Mesenchymal stem cell (in vitro differentiated cells and primary cell): Measurements from ENCODE around the gene CDKN2A.

Source experiments
- DNase-seq: peaks from one replicate; pipeline ENCODE4 v3.0.0-alpha.2; 2013
- H2AFZ ChIP-seq: one replicate; pipeline ENCODE4 v1.6.1; 2013; ENCODE audit warnings: low read depth, mild to moderate bottlenecking, control low read depth, inconsistent platforms, low read length, moderate library complexity
- H2AK5ac ChIP-seq: 2 replicates; pipeline ENCODE4 v1.6.1; 2013; ENCODE audit warnings: low read length, moderate library complexity, mild to moderate bottlenecking, inconsistent platforms; ENCODE audit not compliant: severe bottlenecking
- H2BK120ac ChIP-seq: one replicate; pipeline ENCODE4 v1.6.1; 2013; ENCODE audit warnings: low read depth, mild to moderate bottlenecking, inconsistent platforms, low read length, moderate library complexity
- H2BK12ac ChIP-seq, 2 experiments: one replicate each; pipeline ENCODE4 v1.6.1; 2013; ENCODE audit warnings: inconsistent platforms in 2 of 2, low read length in 2 of 2, mild to moderate bottlenecking in 2 of 2, moderate library complexity in 2 of 2, control low read depth in 1 of 2
- H2BK15ac ChIP-seq: one replicate; pipeline ENCODE4 v1.6.1; 2013; ENCODE audit warnings: mild to moderate bottlenecking, low read depth, inconsistent platforms; ENCODE audit not compliant: poor library complexity, severe bottlenecking
- H2BK5ac ChIP-seq: 2 replicates; pipeline ENCODE4 v1.6.1; 2013; ENCODE audit warnings: low read depth, mild to moderate bottlenecking, low read length, control low read depth, inconsistent platforms; ENCODE audit not compliant: poor library complexity, severe bottlenecking
- H3K14ac ChIP-seq, 2 experiments: one replicate each; pipeline ENCODE4 v1.6.1; 2013; ENCODE audit warnings: inconsistent platforms in 2 of 2, low read length in 2 of 2, control low read depth in 1 of 2, mild to moderate bottlenecking in 1 of 2, moderate library complexity in 1 of 2
- H3K18ac ChIP-seq, 2 experiments: one replicate each; pipeline ENCODE4 v1.6.1; 2013; ENCODE audit warnings: inconsistent platforms in 2 of 2, low read length in 2 of 2, control low read depth in 1 of 2, low read depth in 1 of 2, mild to moderate bottlenecking in 1 of 2
- H3K23ac ChIP-seq, 2 experiments: one replicate each; pipeline ENCODE4 v1.6.1; 2013; ENCODE audit warnings: inconsistent platforms in 2 of 2, low read length in 2 of 2, mild to moderate bottlenecking in 2 of 2, moderate library complexity in 2 of 2, control low read depth in 1 of 2
- H3K27ac ChIP-seq: 2 replicates; pipeline ENCODE4 v1.5.1; 2013; ENCODE audit warnings: mild to moderate bottlenecking, moderate library complexity, low read length, control low read depth, inconsistent platforms; ENCODE audit not compliant: poor library complexity, severe bottlenecking
- H3K27me3 ChIP-seq, 2 experiments: 2 replicates each; pipeline versions ENCODE4 v1.6.1 to v1.7.0; 2013; ENCODE audit warnings: low read length in 2 of 2, mild to moderate bottlenecking in 2 of 2, moderate library complexity in 2 of 2, control low read depth in 1 of 2, inconsistent platforms in 1 of 2; ENCODE audit not compliant: control insufficient read depth in 1 of 2, insufficient read depth in 1 of 2
- H3K36me3 ChIP-seq, 2 experiments: 2 replicates each; pipeline versions ENCODE4 v1.6.1 to v1.7.0; 2013; ENCODE audit warnings: low read length in 2 of 2, control low read depth in 1 of 2, inconsistent platforms in 1 of 2, low read depth in 1 of 2, mild to moderate bottlenecking in 1 of 2; ENCODE audit not compliant: insufficient read depth in 2 of 2, control insufficient read depth in 1 of 2
- H3K4ac ChIP-seq, 2 experiments: one replicate each; pipeline ENCODE4 v1.6.1; 2013; ENCODE audit warnings: inconsistent platforms in 2 of 2, low read length in 2 of 2, mild to moderate bottlenecking in 2 of 2, moderate library complexity in 2 of 2, control low read depth in 1 of 2, low read depth in 1 of 2
- H3K4me1 ChIP-seq: 2 replicates; pipeline ENCODE4 v1.6.1; 2013; ENCODE audit warnings: low read depth, low read length, control low read depth; ENCODE audit not compliant: control insufficient read depth, insufficient read depth
- H3K4me2 ChIP-seq: 2 replicates; pipeline ENCODE4 v1.6.1; 2013; ENCODE audit warnings: low read length, mild to moderate bottlenecking, inconsistent platforms; ENCODE audit not compliant: poor library complexity, severe bottlenecking
- H3K4me3 ChIP-seq, 2 experiments: 2 replicates each; pipeline versions ENCODE4 v1.5.1 to v1.7.0; 2013; ENCODE audit warnings: low read length in 2 of 2, mild to moderate bottlenecking in 2 of 2, control low read depth in 1 of 2, low read depth in 1 of 2; ENCODE audit not compliant: insufficient read depth in 1 of 2
- H3K79me1 ChIP-seq: replicated peaks from 2 replicates; pipeline ENCODE4 v1.6.1; 2013; ENCODE audit warnings: mild to moderate bottlenecking, control low read depth, low read length, inconsistent platforms; ENCODE audit not compliant: poor library complexity, severe bottlenecking
- H3K9ac ChIP-seq: 2 replicates; pipeline ENCODE4 v1.7.0; 2013; ENCODE audit warnings: mild to moderate bottlenecking, low read length, moderate library complexity
- H3K9me3 ChIP-seq: 2 replicates; pipeline ENCODE4 v1.7.0; 2013; ENCODE audit warnings: mild to moderate bottlenecking, low read length; ENCODE audit not compliant: control insufficient read depth
- H4K8ac ChIP-seq: one replicate; pipeline ENCODE4 v1.6.1; 2013; ENCODE audit warnings: inconsistent platforms, mild to moderate bottlenecking, low read length, moderate library complexity
- H4K91ac ChIP-seq: one replicate; pipeline ENCODE4 v1.6.1; 2013; ENCODE audit warnings: mild to moderate bottlenecking, low read length, inconsistent platforms
- WGBS: methylation state at CpG from one replicate; pipeline ENCODE4 v1.1.7; 2013; ENCODE audit warnings: mixed read lengths; 5-methylcytosine and 5-hydroxymethylcytosine counted together

CDKN2A gene

GRCh38 chr9:21985964-21986667 lies 8.1 kb downstream of the CDKN2A start:
- no peak overlapping the region for H2AK5ac ChIP-seq
- H4K8ac ChIP-seq: no peak overlapping the region
- H3K4ac ChIP-seq: no peak overlapping the region
- no peak overlapping the region for H4K91ac ChIP-seq
- no peak overlapping the region for H3K4me3 ChIP-seq
- no peak overlapping the region for H3K18ac ChIP-seq
- H3K27me3 ChIP-seq: no peaks in the 10 kb centered on the region
- peaks cover 9% of the 10 kb centered on the region for H3K79me1 ChIP-seq
- peak overlapping the region; percentile 94 for H3K9ac ChIP-seq
- H3K27ac ChIP-seq: no peak overlapping the region
- no peaks in the 10 kb centered on the region for H3K9me3 ChIP-seq
- 67% methylated on average over 2 of the region's 5 CpGs for WGBS
- H2AFZ ChIP-seq: no peak overlapping the region
- no peak for DNase-seq
- H3K4me1 ChIP-seq: peaks cover 9% of the 10 kb centered on the region
- no peak overlapping the region for H3K23ac ChIP-seq
- no peak overlapping the region for H2BK12ac ChIP-seq
- no peak overlapping the region for H3K4me2 ChIP-seq
- H3K36me3 ChIP-seq: peaks cover 0 to 5% of the 10 kb centered on the region in 2 experiments
- no peak overlapping the region for H2BK120ac ChIP-seq
- H3K14ac ChIP-seq: no peak overlapping the region
- H2BK15ac ChIP-seq: no peak overlapping the region
- no peak overlapping the region for H2BK5ac ChIP-seq

- Histone ChIP-seq H3K27ac (no peak overlapping the region), H3K9me3 (no peaks in the 10 kb centered on the region), H3K14ac (no peak overlapping the region), H4K91ac (no peak overlapping the region), H3K4me3 (no peak overlapping the region), H2BK5ac (no peak overlapping the region), H4K8ac (no peak overlapping the region), H2AK5ac (no peak overlapping the region), H3K4ac (no peak overlapping the region), H3K18ac (no peak overlapping the region), H2BK120ac (no peak overlapping the region), H3K23ac (no peak overlapping the region), H3K27me3 (peaks cover 0 to 9% of the 10 kb centered on the region in 2 experiments), H2AFZ (no peak overlapping the region), H3K4me1 (no peaks in the 10 kb centered on the region), H2BK12ac (no peak overlapping the region), H3K36me3 (no peaks in the 10 kb centered on the region), H3K79me1 (peaks cover 5% of the 10 kb centered on the region), H3K9ac (no peak overlapping the region), H3K4me2 (no peak overlapping the region), H2BK15ac (no peak overlapping the region)
- no peak for DNase-seq
These were observed 10.1 kb downstream of the CDKN2A start for GRCh38 chr9:21984101-21984500.

- H3K27ac ChIP-seq: no peak overlapping the region
- H2BK12ac ChIP-seq: no peak overlapping the region
- H4K8ac ChIP-seq: no peak overlapping the region
These were observed 10.6 kb downstream of the CDKN2A start for GRCh38 chr9:21983561-21983935.

GRCh38 chr9:21982861-21983560 lies 11.2 kb downstream of the CDKN2A start:
- Histone ChIP-seq H3K4me3 (no peak overlapping the region), H2BK15ac (no peak overlapping the region), H2BK12ac (no peak overlapping the region), H3K4ac (no peak overlapping the region), H2AK5ac (no peak overlapping the region), H3K27me3 (peaks cover 0 to 19% of the 10 kb centered on the region in 2 experiments), H3K14ac (no peak overlapping the region), H3K27ac (no peak overlapping the region), H3K23ac (no peak overlapping the region), H4K91ac (no peak overlapping the region), H3K9me3 (no peaks in the 10 kb centered on the region), H3K18ac (no peak overlapping the region), H3K4me1 (no peaks in the 10 kb centered on the region), H3K4me2 (no peak overlapping the region), H2BK5ac (no peak overlapping the region), H3K79me1 (peaks cover 5% of the 10 kb centered on the region), H3K36me3 (no peaks in the 10 kb centered on the region), H2AFZ (no peak overlapping the region), H4K8ac (no peak overlapping the region), H3K9ac (no peak overlapping the region), H2BK120ac (no peak overlapping the region)
- no CpG with 5 or more reads among the region's 1 CpG for WGBS
- DNase-seq: no peak

More at GRCh38 chr9:21983561-21983935, 10.6 kb downstream of the CDKN2A start:
- no peak overlapping the region for H3K4ac ChIP-seq
- DNase-seq: no peak
- H3K4me2 ChIP-seq: no peak overlapping the region
- no peak overlapping the region for H4K91ac ChIP-seq
- H2BK15ac ChIP-seq: no peak overlapping the region
- peaks cover 0 to 15% of the 10 kb centered on the region in 2 experiments for H3K27me3 ChIP-seq
- no peak overlapping the region for H3K4me3 ChIP-seq
- no peak overlapping the region for H3K18ac ChIP-seq
- no peak overlapping the region for H3K23ac ChIP-seq
- no peak overlapping the region for H2AFZ ChIP-seq
- H3K79me1 ChIP-seq: peaks cover 5% of the 10 kb centered on the region
- H3K9ac ChIP-seq: no peak overlapping the region
- no peak overlapping the region for H2BK5ac ChIP-seq
- H2AK5ac ChIP-seq: no peak overlapping the region
- H3K14ac ChIP-seq: no peak overlapping the region
- no peaks in the 10 kb centered on the region for H3K9me3 ChIP-seq
- no peak overlapping the region for H2BK120ac ChIP-seq
- WGBS: no CpG with 5 or more reads among the region's 1 CpG
- no peaks in the 10 kb centered on the region for H3K4me1 ChIP-seq
- H3K36me3 ChIP-seq: no peaks in the 10 kb centered on the region
